HG03064 (cell line): ENCODE data around the gene ROPN1.

Experiments used
- ATAC-seq: cut with Tn5 transposase; IDR thresholded peaks from one replicate; pipeline ENCODE4 v1.9.1; 2021; ENCODE audit warnings: low read depth; ENCODE audit not compliant: unreplicated experiment

ROPN1 gene

DNA sequence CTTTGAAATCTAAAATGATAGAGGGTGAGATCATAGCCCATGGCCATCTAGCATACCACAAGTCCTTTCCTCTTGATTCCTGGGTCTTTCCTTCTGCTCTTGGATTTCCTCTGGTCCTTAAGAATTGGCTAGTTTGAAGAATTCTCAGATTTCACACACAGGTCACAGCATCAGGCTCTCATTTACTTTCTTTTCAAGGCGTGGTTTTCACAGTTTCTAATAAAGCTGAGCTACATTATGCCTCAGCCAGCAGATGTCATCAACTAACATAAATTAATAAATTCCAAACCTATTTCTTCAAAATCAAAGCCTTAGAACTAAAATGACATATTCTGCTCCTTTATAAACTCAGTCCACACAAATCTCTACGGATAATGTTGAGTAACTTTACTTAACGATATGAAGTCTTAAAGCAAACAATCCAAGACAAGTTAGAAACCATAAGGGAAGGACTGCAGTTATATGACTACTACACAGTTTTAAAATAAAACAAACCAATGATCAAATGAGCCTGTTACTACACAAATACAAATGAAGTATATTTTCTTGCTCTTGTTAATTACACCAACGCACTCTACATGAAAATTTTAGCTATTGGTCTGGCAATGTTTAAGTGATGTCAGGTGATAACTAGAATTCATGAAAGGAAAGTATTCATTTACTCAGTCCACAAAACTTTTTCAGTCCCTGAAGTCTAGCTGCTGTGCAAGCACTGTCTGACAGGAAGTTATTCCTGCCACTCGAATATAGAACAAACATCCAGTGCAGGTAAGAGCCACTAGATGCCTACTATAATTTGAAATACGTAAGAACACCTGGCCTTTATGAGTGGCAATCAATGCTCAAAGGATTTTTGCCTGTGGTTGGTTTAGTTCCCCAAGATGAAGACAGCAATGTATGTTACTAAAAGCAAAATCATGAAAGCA, 40.1 kb downstream of the ROPN1 start:
- ATAC-seq, result no peak

DNA sequence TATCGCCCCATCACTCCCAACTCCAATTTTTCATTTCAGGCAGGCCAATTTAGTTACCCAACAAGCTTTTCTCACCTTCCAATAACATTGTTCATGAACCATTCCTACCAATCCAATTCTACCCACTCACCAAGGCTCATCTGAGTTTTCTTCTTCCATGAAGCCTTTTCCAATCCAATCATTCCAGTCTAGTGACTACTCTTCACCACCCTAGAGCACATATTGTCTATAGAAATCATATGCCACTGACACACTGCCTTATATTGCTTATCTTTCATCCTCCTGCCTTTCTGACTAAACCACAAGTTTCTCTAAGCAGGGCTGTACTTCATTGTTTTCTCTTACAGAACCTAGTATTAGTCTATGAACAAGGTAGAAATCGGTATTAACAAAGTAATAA, 42.3 kb downstream of the ROPN1 start:
- no peak for ATAC-seq

DNA sequence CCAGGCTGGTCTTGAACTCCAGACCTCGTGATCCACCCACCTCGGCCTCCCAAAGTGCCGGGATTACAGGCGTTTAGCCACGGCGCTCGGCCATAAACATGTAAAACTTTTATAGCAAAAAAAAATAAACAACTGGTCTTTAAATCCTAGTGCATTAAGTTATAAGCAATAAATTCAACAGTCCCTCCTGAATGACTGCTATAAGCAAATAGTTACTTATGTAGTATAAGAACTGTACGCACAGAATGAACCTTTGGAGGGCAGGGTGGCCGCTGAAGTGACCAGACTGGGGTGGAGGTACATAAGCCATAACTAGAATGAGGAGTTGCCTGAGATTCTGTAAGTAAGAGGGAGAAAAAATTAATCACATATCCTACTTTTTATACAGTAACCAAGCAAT, 43.5 kb downstream of the ROPN1 start:
- ATAC-seq, result no peak

DNA sequence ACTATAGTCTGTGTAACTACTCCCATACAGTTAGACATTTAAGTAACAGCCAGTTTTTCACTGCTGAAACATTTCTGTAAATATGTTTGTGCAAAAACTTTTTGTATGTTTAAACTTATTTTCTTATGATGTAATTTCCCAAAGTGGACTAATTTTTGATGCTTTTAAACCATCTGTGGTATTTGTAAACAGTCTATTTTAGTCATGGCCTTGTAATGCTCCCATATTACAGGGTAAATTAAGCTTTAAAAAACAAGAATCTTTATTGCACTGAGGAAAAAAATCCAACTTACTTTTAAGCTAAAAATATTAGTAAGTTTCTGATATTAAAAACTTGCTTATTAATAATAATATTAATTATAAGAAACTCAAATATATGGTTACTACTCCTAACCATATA, 44.4 kb downstream of the ROPN1 start:
- no peak for ATAC-seq

DNA sequence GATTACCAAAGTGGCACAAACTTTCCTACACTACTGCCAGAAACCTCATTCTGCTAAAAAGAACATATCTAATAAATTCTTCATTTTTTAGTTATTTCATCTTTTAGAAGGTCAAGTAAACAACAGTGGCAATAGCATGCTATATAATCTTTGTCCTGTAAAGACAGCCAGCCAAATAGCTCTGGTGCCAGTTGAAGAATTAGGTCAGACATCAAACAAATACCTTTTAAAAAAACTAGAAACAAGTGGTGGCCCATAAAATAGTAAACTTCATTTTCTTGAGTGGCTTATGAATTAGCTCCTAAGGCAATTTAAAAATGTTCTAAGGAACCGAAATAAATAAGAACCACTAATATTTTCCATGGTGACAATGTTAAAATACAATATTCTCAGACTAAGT, 50.4 kb downstream of the ROPN1 start:
- ATAC-seq, result no peak

DNA sequence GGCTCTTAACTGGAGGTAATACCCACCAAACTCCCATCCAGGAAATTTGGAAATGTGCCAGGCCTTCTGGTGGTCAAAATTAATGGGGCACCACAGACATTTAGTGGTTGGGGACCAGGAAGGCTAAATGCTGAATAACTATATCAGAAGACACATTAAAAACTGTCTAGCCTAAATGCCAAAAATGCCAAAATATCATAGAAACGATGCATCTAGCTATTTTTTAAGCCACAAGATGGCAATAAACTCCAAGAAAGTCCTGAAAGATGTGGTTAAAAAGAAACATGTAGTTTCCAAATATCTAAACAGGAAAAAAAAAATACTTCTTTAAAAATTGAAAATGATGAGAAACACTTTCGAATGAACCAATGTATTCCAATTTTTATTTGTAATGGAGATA, 50.8 kb downstream of the ROPN1 start:
- no peak for ATAC-seq

DNA sequence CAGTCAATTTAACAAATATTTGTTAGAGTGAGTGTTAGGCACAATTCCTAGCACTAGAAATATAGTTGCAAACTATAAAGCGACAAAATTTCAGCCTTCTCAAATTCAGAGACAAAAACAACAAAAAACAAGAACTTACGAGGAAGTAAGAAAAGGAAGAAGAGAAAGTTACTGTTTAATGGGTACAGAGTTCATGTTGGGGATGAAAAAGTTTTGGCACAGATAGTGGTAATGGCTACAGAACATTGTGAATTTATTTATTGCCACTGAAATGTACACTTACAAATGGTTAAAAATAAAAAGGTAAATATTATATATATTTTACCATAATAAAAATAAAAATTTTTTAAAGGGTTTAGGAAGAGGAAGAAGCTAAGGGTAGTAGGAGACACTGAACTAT, 52.2 kb downstream of the ROPN1 start:
- no peak for ATAC-seq

DNA sequence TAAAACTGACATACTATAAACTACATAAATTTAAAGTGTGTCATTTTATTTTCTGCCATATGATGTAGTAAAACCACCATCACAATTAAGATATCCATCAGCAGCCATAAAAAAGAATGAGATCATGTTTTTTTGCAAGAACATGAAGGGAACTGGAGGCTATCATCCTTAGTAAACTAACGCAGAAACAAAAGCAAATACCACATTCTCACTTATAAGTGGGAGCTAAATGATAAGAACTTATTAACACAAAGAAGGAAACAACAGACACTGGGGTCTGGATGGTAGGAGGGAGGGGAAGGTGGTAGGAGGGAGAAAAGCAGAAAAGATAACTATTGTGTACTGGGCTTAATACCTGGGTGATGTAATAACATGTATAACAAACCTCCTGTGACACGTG, 55.5 kb downstream of the ROPN1 start:
- ATAC-seq, result no peak

DNA sequence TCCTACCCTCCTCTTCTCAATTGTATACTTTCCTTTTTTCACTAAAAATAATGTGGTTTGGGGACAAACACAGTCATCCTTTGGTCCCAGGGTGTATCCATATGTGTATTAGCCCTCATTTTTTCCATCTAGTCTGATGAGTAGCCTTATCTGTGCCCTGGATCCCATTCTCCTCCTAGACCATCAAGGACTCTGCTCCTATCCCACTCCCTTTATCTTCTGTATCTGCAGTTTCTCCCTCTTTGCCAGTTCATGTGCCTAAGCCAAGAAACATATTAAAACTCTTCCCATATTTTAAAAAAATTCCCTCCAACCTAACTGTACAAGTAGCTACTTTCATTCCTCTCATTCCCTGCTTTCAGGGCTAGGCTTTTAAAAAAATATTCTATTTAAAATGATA, 56.1 kb downstream of the ROPN1 start:
- ATAC-seq, result no peak

DNA sequence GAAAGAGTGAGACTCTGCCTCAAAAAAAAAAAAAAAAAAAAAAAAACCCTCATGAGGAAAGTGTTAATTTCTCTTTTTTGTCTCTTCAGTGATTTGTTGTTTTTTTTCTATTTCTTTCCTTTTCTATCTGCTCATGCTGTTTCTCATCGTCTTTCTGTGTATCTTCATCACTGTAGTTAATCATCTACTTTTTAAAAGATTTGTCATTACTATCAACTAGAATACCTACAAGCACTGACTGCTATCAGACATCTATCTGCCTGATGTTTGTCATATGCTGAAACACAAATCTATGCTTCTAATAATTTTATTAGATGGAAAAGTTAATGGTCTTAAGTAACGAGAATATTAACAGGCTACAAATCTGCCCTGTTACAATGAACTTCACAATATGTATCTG, 57.7 kb downstream of the ROPN1 start:
- no peak for ATAC-seq

DNA sequence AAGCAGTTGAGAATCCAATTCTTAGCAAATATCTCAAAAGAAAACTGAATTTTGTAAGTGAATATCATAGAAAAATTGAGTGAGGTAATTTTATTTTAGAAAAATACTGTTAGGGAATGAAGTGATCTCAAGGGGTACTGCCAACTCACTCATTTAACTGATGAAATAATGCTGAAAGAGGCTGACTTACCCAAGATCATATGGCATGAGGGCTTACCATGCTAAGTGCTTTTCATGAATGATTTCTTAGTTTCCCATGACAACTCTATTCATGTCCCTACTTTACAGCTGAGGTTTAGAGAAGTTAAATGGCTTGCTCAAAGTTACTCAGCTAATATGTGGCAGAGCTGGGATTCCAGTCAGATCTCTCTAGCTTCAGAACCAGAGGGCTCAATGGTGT, 61.5 kb downstream of the ROPN1 start:
- no peak for ATAC-seq

DNA sequence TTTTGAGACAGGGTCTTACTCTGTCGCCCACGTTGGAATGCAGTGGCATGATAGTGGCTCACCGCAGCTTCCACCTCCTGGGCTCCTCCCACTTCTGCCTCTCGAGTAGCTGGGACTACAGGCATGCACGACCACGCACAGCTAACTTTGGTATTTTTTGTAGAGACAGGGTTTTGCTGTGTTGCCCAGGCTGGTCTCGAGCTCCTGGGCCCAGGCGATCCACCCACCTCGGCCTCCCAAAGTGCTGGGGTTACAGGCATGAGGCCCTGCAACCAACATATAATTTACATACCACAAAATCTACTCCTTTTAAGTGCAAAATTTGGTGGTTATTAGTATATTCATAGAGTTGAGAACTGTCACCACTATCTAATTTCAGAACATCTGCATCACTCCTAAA, 62.6 kb downstream of the ROPN1 start:
- ATAC-seq, result no peak

DNA sequence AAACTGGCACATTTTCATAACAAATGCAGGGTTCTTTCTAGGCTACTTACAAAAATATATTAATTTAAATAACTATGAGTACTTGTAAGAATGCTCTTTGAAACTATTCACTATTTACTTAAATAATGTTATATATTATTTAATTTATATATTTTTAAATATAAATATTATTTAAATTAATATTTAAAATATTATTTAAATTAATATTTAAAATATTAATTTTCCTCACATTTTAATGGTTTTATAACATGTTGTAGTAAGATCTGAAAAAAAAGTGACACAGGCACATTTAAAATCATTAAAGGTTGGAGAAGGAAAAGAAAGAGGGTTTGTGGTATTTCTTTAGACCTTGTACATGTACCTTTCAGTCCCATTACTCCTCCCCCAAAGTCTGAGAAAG, 65.5 kb downstream of the ROPN1 start:
- no peak for ATAC-seq

DNA sequence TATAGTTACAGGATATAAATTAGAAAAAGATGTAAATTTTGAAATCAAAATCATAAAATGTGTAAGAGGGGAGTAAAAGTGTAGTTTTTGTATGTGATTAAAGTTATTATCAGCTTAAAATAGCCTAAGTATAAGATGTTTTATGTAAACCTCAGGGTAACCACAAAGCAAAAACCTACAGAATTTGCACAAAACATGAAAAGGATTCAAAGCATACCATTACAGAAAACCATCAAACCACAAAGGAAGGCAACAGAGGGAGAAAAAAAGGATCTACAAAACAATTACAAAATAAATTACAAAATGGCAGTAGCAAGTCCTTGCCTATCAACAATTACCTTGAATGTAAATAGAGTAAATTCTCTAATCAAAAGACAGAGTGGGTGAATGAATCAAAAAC, 71.1 kb downstream of the ROPN1 start:
- ATAC-seq, result no peak

DNA sequence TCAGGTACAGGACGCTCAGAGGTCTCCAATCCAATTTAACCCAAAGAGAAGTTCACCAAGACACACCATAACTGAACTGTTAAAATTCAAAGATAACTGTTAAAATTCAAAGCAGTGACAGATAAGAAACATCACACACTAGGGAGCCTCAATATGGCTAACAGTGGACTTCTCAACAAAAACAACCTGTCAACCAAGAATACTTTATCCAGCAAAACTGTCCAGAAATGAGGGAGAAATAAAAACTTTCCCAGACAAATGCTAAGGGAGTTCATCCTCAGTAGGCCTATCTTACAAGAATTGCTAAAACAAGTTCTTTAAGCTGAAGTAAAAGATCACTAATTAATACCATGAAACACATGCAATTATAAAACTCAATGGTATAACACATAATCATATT, 71.5 kb downstream of the ROPN1 start:
- ATAC-seq, result no peak

DNA sequence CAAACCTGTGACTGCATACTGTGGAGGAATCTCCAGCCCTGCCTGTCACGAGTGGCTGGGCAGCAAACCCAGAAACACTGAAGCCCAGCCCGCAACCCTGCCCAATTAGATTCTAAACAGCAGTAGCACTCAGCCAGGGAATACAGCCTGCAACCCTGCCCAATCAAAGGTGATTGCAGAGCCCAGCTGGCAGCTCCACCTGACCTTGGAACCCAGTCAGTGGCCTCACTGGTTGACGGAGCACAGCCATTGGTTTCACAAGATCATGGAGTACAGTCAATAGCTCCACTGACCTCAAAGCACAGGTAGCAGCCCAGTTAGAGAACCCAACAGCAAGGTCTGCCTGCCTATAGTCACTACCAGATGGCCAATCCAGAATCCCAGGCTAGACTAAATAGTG, 72.6 kb downstream of the ROPN1 start:
- ATAC-seq, result no peak
